OCI-LY7 (cell line): ENCODE results near the gene PHACTR1. TPM values are rescaled to one million over a fixed set of nuclear protein-coding genes. Genes with fewer than 3 reads are reported as not detected.

Experiments
- BruUV-seq: library from RNA; stranded (reverse); fragments of 400-500 nt; replicated peaks from 2 replicates; lab custom pipeline; 2021; lab: Mats Ljungman, UMichigan
- CTCF ChIA-PET: fragments of 300-600 bp; sonication (Branson Sonifier 250); formaldehyde crosslinking; loops from one replicate; lab custom pipeline; 2022; ENCODE audit warnings: antibody characterized with exemption; ENCODE audit not compliant: unreplicated experiment; lab: Charles Lee
- POLR2A ChIA-PET: fragments of 300-600 bp; sonication (Branson Sonifier 250); formaldehyde crosslinking; loops from one replicate; lab custom pipeline; 2022; ENCODE audit warnings: antibody characterized with exemption; lab: Charles Lee
- DNase-seq: peaks from one replicate; pipeline ENCODE4 v3.0.0-alpha.2; 2015; ENCODE audit warnings: low spot score
- H2AFZ ChIP-seq: fragments of 200-600 bp; sonication (generic), shearing (Covaris generic); 2 replicates; pipeline ENCODE4 v1.6.1; 2014; ENCODE audit warnings: mild to moderate bottlenecking, antibody characterized with exemption, low read length, moderate library complexity
- H3K27ac ChIP-seq: fragments of 200-600 bp; sonication (generic); 2 replicates; pipeline ENCODE4 v1.5.1; 2014; ENCODE audit warnings: mixed run types, low read depth, mild to moderate bottlenecking, moderate library complexity, low read length, inconsistent platforms; ENCODE audit not compliant: poor library complexity, severe bottlenecking
- H3K36me3 ChIP-seq: fragments of 200-600 bp; sonication (generic); 2 replicates; pipeline ENCODE4 v1.6.1; 2014; ENCODE audit warnings: mild to moderate bottlenecking, antibody characterized with exemption, low read length, moderate library complexity, mixed read lengths; ENCODE audit not compliant: insufficient read depth
- H3K4me1 ChIP-seq: fragments of 200-600 bp; sonication (generic); 2 replicates; pipeline ENCODE4 v1.5.1; 2014; ENCODE audit warnings: mild to moderate bottlenecking, low read length; ENCODE audit not compliant: insufficient read depth, poor library complexity, severe bottlenecking
- H3K4me2 ChIP-seq: fragments of 200-600 bp; sonication (generic); 2 replicates; pipeline ENCODE4 v1.6.1; 2014; ENCODE audit warnings: mild to moderate bottlenecking, low read length
- H3K4me3 ChIP-seq: fragments of 200-600 bp; sonication (generic); 2 replicates; pipeline ENCODE4 v1.5.1; 2014; ENCODE audit warnings: mild to moderate bottlenecking, low read depth, low read length; ENCODE audit not compliant: poor library complexity, severe bottlenecking
- H3K79me2 ChIP-seq: fragments of 200-600 bp; sonication (generic); 2 replicates; pipeline ENCODE4 v1.6.1; 2016; ENCODE audit warnings: low read depth, mild to moderate bottlenecking, low read length, moderate library complexity, mixed read lengths; ENCODE audit not compliant: insufficient read depth
- H3K9me2 ChIP-seq: fragments of 200-600 bp; sonication (generic); 2 replicates; pipeline ENCODE4 v1.6.1; 2016; ENCODE audit warnings: mild to moderate bottlenecking, low read length, mixed read lengths; ENCODE audit not compliant: insufficient read depth
- H3K9me3 ChIP-seq: fragments of 200-600 bp; sonication (generic); 2 replicates; pipeline ENCODE4 v1.6.1; 2014; ENCODE audit warnings: mild to moderate bottlenecking, mixed run types, low read length, mixed read lengths
- H4K20me1 ChIP-seq: fragments of 200-600 bp; sonication (generic); 2 replicates; pipeline ENCODE4 v1.6.1; 2014; ENCODE audit warnings: mild to moderate bottlenecking, antibody characterized with exemption, low read length, moderate library complexity, mixed read lengths; ENCODE audit not compliant: insufficient read depth
- CTCF ChIP-seq: fragments of 200-600 bp; sonication (generic); conservative IDR thresholded peaks from 2 replicates; pipeline ENCODE4 v1.5.1; 2014; ENCODE audit warnings: mild to moderate bottlenecking, antibody characterized with exemption, low read length, moderate library complexity, mixed read lengths
- EZH2phosphoT487 ChIP-seq: fragments of 200-600 bp; sonication (generic); IDR thresholded peaks from 2 replicates; pipeline ENCODE4 v1.6.1; 2018; ENCODE audit warnings: low read depth, borderline replicate concordance, mild to moderate bottlenecking, mixed run types, antibody characterized with exemption, low read length, moderate library complexity, mixed read lengths
- intact Hi-C: fragments of 100-400 bp; cut with micrococcal nuclease; formaldehyde crosslinking; loops from one replicate; pipeline ENCODE4 v1.10.0; 2022; ENCODE audit not compliant: unreplicated experiment
- total RNA-seq, 2 experiments: library from RNA; depleted of rRNA in 1 of 2; stranded (reverse); fragments of >200 nt in 1 of 2; shearing (Covaris generic) in 1 of 2; gene quantifications; 2 replicates each; pipeline ENCODE4 v1.2.3, GENCODE V29; 2014 to 2022

The PHACTR1 gene
- total RNA-seq, 2 experiments from 2014 or later, result 25.1 to 46.6 TPM

GRCh38 chr6:13011612-13012146 lies 295.1 kb downstream of the PHACTR1 start:
- Histone ChIP-seq H3K79me2 (no peaks in the 10 kb centered on the region), H4K20me1 (no peaks in the 10 kb centered on the region), H3K4me3 (no peak overlapping the region), H3K4me2 (no peak overlapping the region), H3K9me3 (no peaks in the 10 kb centered on the region), H3K4me1 (no peaks in the 10 kb centered on the region), H2AFZ (no peak overlapping the region), H3K36me3 (no peaks in the 10 kb centered on the region), H3K9me2 (no peaks in the 10 kb centered on the region), H3K27ac (no peak overlapping the region)
- CTCF ChIA-PET, result no interaction called here
- TF ChIP-seq CTCF (no peak), EZH2phosphoT487 (no peak)
- intact Hi-C loops, result no loop called here
- no peak for DNase-seq
- POLR2A ChIA-PET, result no interaction called here
- BruUV-seq, result no TSS peak

GRCh38 chr6:13012296-13012695 lies 295.7 kb downstream of the PHACTR1 start:
- CTCF ChIA-PET, result no interaction called here
- H3K9me3 ChIP-seq, result no peaks in the 10 kb centered on the region
- no peaks in the 10 kb centered on the region for H4K20me1 ChIP-seq
- no peak overlapping the region for H3K4me2 ChIP-seq
- no peaks in the 10 kb centered on the region for H3K4me1 ChIP-seq
- H3K79me2 ChIP-seq, result no peaks in the 10 kb centered on the region
- intact Hi-C loops, result no loop called here
- TF ChIP-seq EZH2phosphoT487, result no peak
- no peak for TF ChIP-seq CTCF
- H3K27ac ChIP-seq, result no peak overlapping the region
- no peak overlapping the region for H3K4me3 ChIP-seq
- no peak overlapping the region for H2AFZ ChIP-seq
- POLR2A ChIA-PET, result no interaction called here
- H3K9me2 ChIP-seq, result no peaks in the 10 kb centered on the region
- DNase-seq, result no peak
- no TSS peak for BruUV-seq
- no peaks in the 10 kb centered on the region for H3K36me3 ChIP-seq

- no peaks in the 10 kb centered on the region for H3K9me3 ChIP-seq
- H2AFZ ChIP-seq, result no peak overlapping the region
- DNase-seq, result no peak
- H3K4me3 ChIP-seq, result no peak overlapping the region
- H3K9me2 ChIP-seq, result no peaks in the 10 kb centered on the region
- TF ChIP-seq CTCF (no peak), EZH2phosphoT487 (no peak)
- no peak overlapping the region for H3K27ac ChIP-seq
- no peak overlapping the region for H3K4me2 ChIP-seq
- no peaks in the 10 kb centered on the region for H3K4me1 ChIP-seq
- H3K36me3 ChIP-seq, result no peaks in the 10 kb centered on the region
- no peaks in the 10 kb centered on the region for H4K20me1 ChIP-seq
- intact Hi-C loops, result no loop called here
- no TSS peak for BruUV-seq
- no peaks in the 10 kb centered on the region for H3K79me2 ChIP-seq
- ChIA-PET POLR2A (no interaction called here), CTCF (no interaction called here)
Observed at GRCh38 chr6:13012977-13013680, 296.6 kb downstream of the PHACTR1 start.
